Karpas-422 (cell line): ENCODE results near the gene GNS. TPM values are rescaled to one million over a fixed set of nuclear protein-coding genes. Genes with fewer than 3 reads are reported as not detected.
A peak's percentile ranks its signal among the peaks of the same experiment; 100 is the strongest.

ENCODE experiments used
- DNase-seq: peaks from one replicate; pipeline ENCODE4 v3.0.0-alpha.2; 2015
- H2AFZ ChIP-seq: fragments of 200-600 bp; sonication (generic); 2 replicates; pipeline ENCODE4 v1.6.1; 2014; ENCODE audit warnings: antibody characterized with exemption, low read length, mixed read lengths
- H3K27ac ChIP-seq: fragments of 200-600 bp; sonication (generic); 2 replicates; pipeline ENCODE4 v1.5.1; 2014; ENCODE audit warnings: mild to moderate bottlenecking, low read length, moderate library complexity
- H3K27me3 ChIP-seq: fragments of 200-600 bp; sonication (generic); 2 replicates; pipeline ENCODE4 v1.6.1; 2014; ENCODE audit warnings: low read length, mixed read lengths
- H3K36me3 ChIP-seq: fragments of 200-600 bp; sonication (generic); 2 replicates; pipeline ENCODE4 v1.6.1; 2014; ENCODE audit warnings: low read length, mixed read lengths; ENCODE audit not compliant: insufficient read depth
- H3K4me1 ChIP-seq: fragments of 200-600 bp; sonication (generic); 2 replicates; pipeline ENCODE4 v1.6.1; 2014; ENCODE audit warnings: mild to moderate bottlenecking, low read length, mixed read lengths
- H3K4me2 ChIP-seq: fragments of 200-600 bp; sonication (generic); 2 replicates; pipeline ENCODE4 v1.6.1; 2014; ENCODE audit warnings: low read length, low read depth, mild to moderate bottlenecking; ENCODE audit not compliant: poor library complexity, severe bottlenecking
- H3K4me3 ChIP-seq: fragments of 200-600 bp; sonication (generic); 2 replicates; pipeline ENCODE4 v1.5.1; 2014; ENCODE audit warnings: mild to moderate bottlenecking, antibody characterized with exemption, low read length, mixed read lengths
- H3K79me2 ChIP-seq: fragments of 200-600 bp; sonication (generic); 2 replicates; pipeline ENCODE4 v1.6.1; 2014; ENCODE audit warnings: mild to moderate bottlenecking, low read length, mixed read lengths
- H3K9ac ChIP-seq: fragments of 200-600 bp; sonication (generic); 2 replicates; pipeline ENCODE4 v1.6.0; 2014; ENCODE audit warnings: low read length
- H3K9me2 ChIP-seq: fragments of 200-600 bp; sonication (generic), shearing (Covaris generic); replicated peaks from 2 replicates; pipeline ENCODE4 v1.6.0; 2014; ENCODE audit warnings: mild to moderate bottlenecking, low read length, moderate library complexity; ENCODE audit not compliant: insufficient read depth
- H3K9me3 ChIP-seq: fragments of 300-700, 200-600 bp; sonication (generic); 2 replicates; pipeline ENCODE4 v1.6.1; 2014; ENCODE audit warnings: low read length, mixed read lengths
- H4K20me1 ChIP-seq: fragments of 200-600 bp; sonication (generic); 2 replicates; pipeline ENCODE4 v1.6.1; 2014; ENCODE audit warnings: mild to moderate bottlenecking, antibody characterized with exemption, low read length, low read depth; ENCODE audit not compliant: insufficient read depth
- total RNA-seq: library from RNA; depleted of rRNA; stranded (reverse); fragments of >200 nt; shearing (Covaris generic); gene quantifications from 2 replicates; pipeline ENCODE4 v1.2.3, GENCODE V29; 2014; ENCODE audit warnings: low replicate concordance

GNS gene
- total RNA-seq, 1 experiment from 2014 or later: 49.5 TPM

GRCh38 chr12:64672925-64673409 is 86.2 kb downstream of the GNS start:
- Histone ChIP-seq H3K4me2 (peak overlapping the region; percentile 45), H3K27ac (peak overlapping the region; percentile 81), H3K9ac (peak overlapping the region; percentile 26; the same call in 1 of the 2 replicates), H3K79me2 (peaks cover 94% of the 10 kb centered on the region), H4K20me1 (peaks cover 5% of the 10 kb centered on the region; the same call in 1 of the 2 replicates), H3K9me3 (no peaks in the 10 kb centered on the region), H3K4me3 (0 out of 2 replicates have a peak overlapping the region, but pooled peaks have one; percentile 7), H3K27me3 (no peaks in the 10 kb centered on the region), H3K36me3 (no peaks in the 10 kb centered on the region), H3K4me1 (peaks cover 84% of the 10 kb centered on the region), H3K9me2 (no peaks in the 10 kb centered on the region), H2AFZ (no peak overlapping the region)
- DNase-seq: no peak

GRCh38 chr12:64671681-64672080 is 87.5 kb downstream of the GNS start:
- no peaks in the 10 kb centered on the region for H3K27me3 ChIP-seq
- H3K27ac ChIP-seq: no peak overlapping the region
- H3K4me2 ChIP-seq: peak overlapping the region; percentile 11

GRCh38 chr12:64670919-64671639 is 88.1 kb downstream of the GNS start:
- Histone ChIP-seq H3K4me2 (peak overlapping the region; percentile 58), H2AFZ (no peak overlapping the region), H3K4me1 (peaks cover 88% of the 10 kb centered on the region), H3K9ac (no peak overlapping the region), H3K4me3 (no peak overlapping the region), H3K9me3 (no peaks in the 10 kb centered on the region), H3K27me3 (no peaks in the 10 kb centered on the region), H3K79me2 (peaks cover 97% of the 10 kb centered on the region), H3K9me2 (no peaks in the 10 kb centered on the region), H3K36me3 (no peaks in the 10 kb centered on the region), H4K20me1 (no peaks in the 10 kb centered on the region; the same call in 1 of the 2 replicates), H3K27ac (peak overlapping the region; percentile 52)
- no peak for DNase-seq

More at GRCh38 chr12:64671681-64672080, 87.5 kb downstream of the GNS start:
- Histone ChIP-seq H3K9ac (no peak overlapping the region), H3K79me2 (peaks cover 94% of the 10 kb centered on the region), H3K9me3 (no peaks in the 10 kb centered on the region), H3K36me3 (no peaks in the 10 kb centered on the region), H3K4me1 (peaks cover 84% of the 10 kb centered on the region), H3K4me3 (no peak overlapping the region), H4K20me1 (no peaks in the 10 kb centered on the region; the same call in 1 of the 2 replicates), H3K9me2 (no peaks in the 10 kb centered on the region), H2AFZ (no peak overlapping the region)
- no peak for DNase-seq

- peak; percentile 62 for DNase-seq
- Histone ChIP-seq H3K79me2 (peaks cover 97% of the 10 kb centered on the region), H3K9ac (peak overlapping the region; percentile 53), H3K9me3 (no peaks in the 10 kb centered on the region), H2AFZ (no peak overlapping the region), H3K4me1 (peaks cover 94% of the 10 kb centered on the region), H3K4me3 (no peak overlapping the region), H3K36me3 (no peaks in the 10 kb centered on the region), H3K9me2 (no peaks in the 10 kb centered on the region), H3K27ac (peak overlapping the region; percentile 52), H3K27me3 (no peaks in the 10 kb centered on the region), H4K20me1 (no peaks in the 10 kb centered on the region; the same call in 1 of the 2 replicates), H3K4me2 (peak overlapping the region; percentile 58)
These were observed 89.2 kb downstream of the GNS start for GRCh38 chr12:64670019-64670418.

GRCh38 chr12:64669270-64669842 is 89.8 kb downstream of the GNS start:
- Histone ChIP-seq H3K36me3 (no peaks in the 10 kb centered on the region), H3K4me3 (peak overlapping the region; percentile 42; the same call in 1 of the 2 replicates), H3K4me1 (peaks cover 98% of the 10 kb centered on the region), H4K20me1 (no peaks in the 10 kb centered on the region; the same call in 1 of the 2 replicates), H3K79me2 (peaks cover 98% of the 10 kb centered on the region), H3K27ac (peak overlapping the region; percentile 52), H3K9ac (peak overlapping the region; percentile 53), H2AFZ (no peak overlapping the region), H3K9me3 (no peaks in the 10 kb centered on the region), H3K4me2 (peak overlapping the region; percentile 58), H3K27me3 (no peaks in the 10 kb centered on the region), H3K9me2 (no peaks in the 10 kb centered on the region)
- peak; percentile 59 for DNase-seq

GRCh38 chr12:64667793-64668192 is 91.4 kb downstream of the GNS start:
- no peak overlapping the region for H3K4me3 ChIP-seq
- DNase-seq: no peak
- H3K9ac ChIP-seq: no peak overlapping the region
- peaks cover 94% of the 10 kb centered on the region for H3K4me1 ChIP-seq
- H3K9me3 ChIP-seq: no peaks in the 10 kb centered on the region
- no peaks in the 10 kb centered on the region for H3K27me3 ChIP-seq
- H3K79me2 ChIP-seq: peaks cover 95% of the 10 kb centered on the region
- no peak overlapping the region for H2AFZ ChIP-seq
- H3K4me2 ChIP-seq: no peak overlapping the region
- no peaks in the 10 kb centered on the region for H4K20me1 ChIP-seq
- H3K9me2 ChIP-seq: no peaks in the 10 kb centered on the region
- no peaks in the 10 kb centered on the region for H3K36me3 ChIP-seq
- H3K27ac ChIP-seq: peak overlapping the region; percentile 37; the same call in 1 of the 2 replicates

- Histone ChIP-seq H3K27ac (peak overlapping the region; percentile 58), H3K36me3 (no peaks in the 10 kb centered on the region), H3K4me1 (peaks cover 84% of the 10 kb centered on the region), H3K4me2 (peak overlapping the region; percentile 62), H4K20me1 (no peaks in the 10 kb centered on the region), H3K79me2 (peaks cover 97% of the 10 kb centered on the region), H3K9ac (peak overlapping the region; percentile 51), H3K27me3 (no peaks in the 10 kb centered on the region), H3K9me2 (no peaks in the 10 kb centered on the region), H3K9me3 (no peaks in the 10 kb centered on the region), H3K4me3 (peak overlapping the region; percentile 5), H2AFZ (no peak overlapping the region)
- no peak for DNase-seq
These were observed 92.9 kb downstream of the GNS start for GRCh38 chr12:64666054-64666914.
